Naive thymus-derived CD4-positive, alpha-beta T cell (primary cell): Measurements from ENCODE around the gene RAD51B. TPM values are rescaled to one million over a fixed set of nuclear protein-coding genes. Genes with fewer than 3 reads are reported as not detected.
A peak's percentile ranks its signal among the peaks of the same experiment; 100 is the strongest.

Experiments used
- ATAC-seq: fragments of 150-1000 bp; cut with Tn5 transposase; 2 replicates; pipeline ENCODE4 v1.10.0; 2021; ENCODE audit warnings: mild to moderate bottlenecking, moderate library complexity
- CTCF ChIA-PET: fragments of 350-600 bp; sonication (Branson Sonifier 250); formaldehyde crosslinking; loops from one replicate; lab custom pipeline; 2021; ENCODE audit warnings: antibody characterized with exemption; lab: Charles Lee
- POLR2A ChIA-PET: fragments of 350-600 bp; sonication (Branson Sonifier 250); formaldehyde crosslinking; loops from one replicate; lab custom pipeline; 2021; ENCODE audit warnings: antibody characterized with exemption, inconsistent platforms; lab: Charles Lee
- DNase-seq, 9 donors: peaks; one replicate each; pipeline versions ENCODE4 v3.0.0 to v3.0.0-alpha.2; 2020 to 2022; ENCODE audit warnings: mixed read lengths in 1 of 9
- H3K27ac ChIP-seq: one replicate; pipeline ENCODE4 v1.7.0; 2013; ENCODE audit warnings: mild to moderate bottlenecking, low read depth, low read length, moderate library complexity
- H3K27me3 ChIP-seq, 2 donors: one replicate each; pipeline ENCODE4 v1.7.0; 2013; ENCODE audit warnings: low read length in 2 of 2, mild to moderate bottlenecking in 2 of 2, moderate library complexity in 2 of 2; ENCODE audit not compliant: control insufficient read depth in 2 of 2, insufficient read depth in 2 of 2
- H3K36me3 ChIP-seq, 3 experiments: 1 replicate in 2 of 3; 2 replicates in 1 of 3; pipeline ENCODE4 v1.7.0; 2013; ENCODE audit warnings: low read length in 3 of 3, mild to moderate bottlenecking in 3 of 3, moderate library complexity in 1 of 3; ENCODE audit not compliant: insufficient read depth in 3 of 3, control insufficient read depth in 2 of 3
- H3K4me1 ChIP-seq, 2 donors: one replicate each; pipeline ENCODE4 v1.7.0; 2013; ENCODE audit warnings: low read length in 2 of 2, mild to moderate bottlenecking in 2 of 2, moderate library complexity in 1 of 2; ENCODE audit not compliant: control insufficient read depth in 2 of 2, insufficient read depth in 2 of 2
- H3K4me3 ChIP-seq: 2 replicates; pipeline ENCODE4 v1.7.0; 2013; ENCODE audit warnings: mild to moderate bottlenecking, low read length
- H3K9me3 ChIP-seq, 3 experiments: 1 replicate in 2 of 3; 2 replicates in 1 of 3; pipeline ENCODE4 v1.7.0; 2013; ENCODE audit warnings: low read length in 3 of 3; ENCODE audit not compliant: control insufficient read depth in 2 of 3
- H3K27ac Mint-ChIP-seq, 9 donors: one replicate each; pipeline ENCODE4 v1.8.0; 2020 to 2022; ENCODE audit warnings: mixed read lengths in 9 of 9, mild to moderate bottlenecking in 8 of 9, moderate library complexity in 5 of 9, inconsistent platforms in 2 of 9
- H3K27me3 Mint-ChIP-seq, 5 donors: one replicate each; pipeline ENCODE4 v1.8.0; 2021 to 2022; ENCODE audit warnings: mixed read lengths in 5 of 5, mild to moderate bottlenecking in 1 of 5
- H3K36me3 Mint-ChIP-seq, 5 donors: one replicate each; pipeline ENCODE4 v1.8.0; 2020 to 2022; ENCODE audit warnings: mixed read lengths in 5 of 5, mild to moderate bottlenecking in 3 of 5, inconsistent platforms in 1 of 5
- H3K4me1 Mint-ChIP-seq, 7 donors: one replicate each; pipeline ENCODE4 v1.8.0; 2020 to 2022; ENCODE audit warnings: mixed read lengths in 7 of 7, mild to moderate bottlenecking in 3 of 7, inconsistent platforms in 1 of 7
- H3K4me3 Mint-ChIP-seq, 10 donors: one replicate each; pipeline ENCODE4 v1.8.0; 2020 to 2022; ENCODE audit warnings: mild to moderate bottlenecking in 10 of 10, mixed read lengths in 10 of 10, moderate library complexity in 6 of 10, inconsistent platforms in 2 of 10
- H3K9me3 Mint-ChIP-seq, 11 donors: one replicate each; pipeline ENCODE4 v1.8.0; 2020 to 2022; ENCODE audit warnings: mixed read lengths in 11 of 11, mild to moderate bottlenecking in 4 of 11, inconsistent platforms in 1 of 11, moderate library complexity in 1 of 11
- intact Hi-C, 2 donors: fragments of 100-400 bp; cut with micrococcal nuclease; formaldehyde crosslinking; loops; one replicate each; pipeline ENCODE4 v1.15.1; 2023
- polyA plus RNA-seq, 2 donors: library from polyadenylated mRNA; unstranded; fragments of 300-500 nt; fragmentation: Illumina TruSeq; gene quantifications; one replicate each; pipeline ENCODE4 v1.2.3, GENCODE V29; 2021
- total RNA-seq, 6 experiments: library from RNA in 5 of 6; stranded (reverse) in 5 of 6; gene quantifications; 1 replicate in 5 of 6; 2 replicates in 1 of 6; pipeline ENCODE4 v1.2.3 and lab custom pipeline; 2021 to 2026

RAD51B gene
- total and polyA plus RNA-seq, 7 experiments from 2014 or later: 15.0 to 42.2 (median 28.8) TPM

DNA sequence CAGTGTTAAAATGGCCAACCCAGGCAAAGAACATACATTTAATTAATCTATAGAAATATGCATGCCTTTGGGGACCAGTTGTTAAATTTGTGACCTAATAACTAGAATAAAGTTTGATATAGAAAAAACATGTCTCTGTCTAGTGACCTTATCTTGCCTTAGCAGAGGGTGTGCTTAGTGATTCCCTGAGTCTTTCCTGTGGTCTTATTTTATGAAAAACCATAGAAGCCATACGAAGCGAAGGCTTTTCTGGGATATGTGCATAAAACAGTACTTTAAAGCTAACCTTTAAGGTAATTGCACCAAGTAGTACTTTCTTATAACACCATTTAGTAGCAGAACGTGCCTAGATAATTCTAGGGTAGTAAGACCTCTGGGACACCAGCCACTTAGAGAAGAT is 593.9 kb downstream of the RAD51B start:
- ChIA-PET CTCF (no interaction called here), POLR2A (interaction anchor here (1.1 kb wide), 1 partner anchor 93 kb away, joined by 3 read pairs; no protein-coding TSS in a partner anchor)
- Histone ChIP-seq H3K4me3 (no peak overlapping the region), H3K9me3 (no peaks in the 10 kb centered on the region), H3K4me1 (no peaks in the 10 kb centered on the region), H3K27ac (no peak overlapping the region), H3K36me3 (no peaks in the 10 kb centered on the region), H3K27me3 (no peaks in the 10 kb centered on the region)
- Mint-ChIP-seq H3K4me3 (no peak overlapping the region), H3K4me1 (peaks cover 8 to 24% (median 15%) of the 10 kb centered on the region in 7 donors), H3K36me3 (peaks cover 0 to 18% (median 2%) of the 10 kb centered on the region in 5 donors), H3K27ac (no peak overlapping the region), H3K27me3 (no peaks in the 10 kb centered on the region), H3K9me3 (no peaks in the 10 kb centered on the region)
- no peak for ATAC-seq
- intact Hi-C loops: no loop called here
- no peak for DNase-seq

DNA sequence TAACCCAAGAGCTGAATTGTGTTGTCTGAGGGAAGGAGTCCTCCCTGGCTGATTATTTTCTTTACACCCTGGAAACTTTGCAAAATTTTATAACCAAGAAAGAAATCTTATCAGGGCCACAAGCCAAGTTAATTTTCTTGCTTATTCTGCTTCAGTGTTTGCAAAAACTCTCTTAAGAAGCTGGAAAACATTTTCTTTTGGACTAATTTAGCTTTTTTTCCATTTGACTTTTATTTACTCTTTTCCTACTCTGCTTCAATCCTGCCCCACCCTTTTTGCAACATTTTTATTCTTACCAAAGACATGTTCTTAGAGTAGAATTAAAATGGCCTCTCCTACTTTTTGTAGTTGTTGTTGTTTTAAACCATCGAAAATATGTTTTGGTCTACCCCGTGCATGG is 594.5 kb downstream of the RAD51B start:
- H3K9me3 ChIP-seq: no peaks in the 10 kb centered on the region
- H3K36me3 ChIP-seq: no peaks in the 10 kb centered on the region
- Mint-ChIP-seq H3K27me3 (no peaks in the 10 kb centered on the region), H3K4me3 (no peak overlapping the region), H3K27ac (no peak overlapping the region), H3K4me1 (peaks cover 6 to 25% (median 16%) of the 10 kb centered on the region in 7 donors), H3K9me3 (no peaks in the 10 kb centered on the region), H3K36me3 (peaks cover 0 to 18% (median 2%) of the 10 kb centered on the region in 5 donors)
- intact Hi-C loops: no loop called here
- H3K27ac ChIP-seq: no peak overlapping the region
- H3K4me1 ChIP-seq: peaks cover 0 to under 1% of the 10 kb centered on the region in 2 donors
- DNase-seq: no peak
- CTCF ChIA-PET: no interaction called here
- H3K4me3 ChIP-seq: no peak overlapping the region
- H3K27me3 ChIP-seq: no peaks in the 10 kb centered on the region
- POLR2A ChIA-PET: interaction anchor here (1.1 kb wide), 1 partner anchor 92 kb away, joined by 3 read pairs; no protein-coding TSS in a partner anchor
- no peak for ATAC-seq

DNA sequence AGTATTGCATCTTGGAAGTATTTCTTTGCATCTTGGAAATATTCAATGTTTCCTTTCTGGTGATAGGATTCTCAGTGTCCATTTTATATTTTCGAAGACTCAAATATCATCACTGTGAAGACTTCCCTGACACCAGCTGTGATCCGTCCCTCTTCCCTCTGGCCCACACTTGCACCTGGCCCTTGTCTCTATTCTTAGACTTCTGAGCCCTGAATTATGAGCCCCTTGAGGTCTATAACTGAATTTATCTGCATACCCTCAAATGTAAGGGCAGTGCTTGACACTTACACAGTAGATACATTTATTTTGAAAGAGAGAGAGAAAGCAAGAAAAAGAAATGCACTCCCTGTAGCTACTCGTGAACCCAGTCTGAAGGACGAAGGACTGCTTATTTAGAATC is 596.6 kb downstream of the RAD51B start:
- Histone ChIP-seq H3K4me3 (no peak overlapping the region), H3K4me1 (peaks cover 0 to 9% of the 10 kb centered on the region in 2 donors), H3K9me3 (no peaks in the 10 kb centered on the region), H3K27me3 (no peaks in the 10 kb centered on the region), H3K36me3 (no peaks in the 10 kb centered on the region), H3K27ac (no peak overlapping the region)
- ChIA-PET POLR2A (interaction anchor here (0.6 kb wide), 1 partner anchor 7 kb away, joined by 3 read pairs; no protein-coding TSS in a partner anchor), CTCF (interaction anchor here (0.8 to 0.9 kb wide), 2 partner anchors 137 to 164 kb away, joined by 4 read pairs; no protein-coding TSS in a partner anchor)
- Mint-ChIP-seq H3K4me3 (no peak overlapping the region), H3K9me3 (no peaks in the 10 kb centered on the region), H3K27me3 (no peaks in the 10 kb centered on the region), H3K4me1 (peaks cover 6 to 32% (median 19%) of the 10 kb centered on the region in 7 donors), H3K36me3 (peaks cover 0 to 18% (median 7%) of the 10 kb centered on the region in 5 donors), H3K27ac (peak overlapping the region in 1 of 9 donors; percentile 35)
- intact Hi-C loops: no loop called here
- no peak for DNase-seq
- ATAC-seq: no peak

DNA sequence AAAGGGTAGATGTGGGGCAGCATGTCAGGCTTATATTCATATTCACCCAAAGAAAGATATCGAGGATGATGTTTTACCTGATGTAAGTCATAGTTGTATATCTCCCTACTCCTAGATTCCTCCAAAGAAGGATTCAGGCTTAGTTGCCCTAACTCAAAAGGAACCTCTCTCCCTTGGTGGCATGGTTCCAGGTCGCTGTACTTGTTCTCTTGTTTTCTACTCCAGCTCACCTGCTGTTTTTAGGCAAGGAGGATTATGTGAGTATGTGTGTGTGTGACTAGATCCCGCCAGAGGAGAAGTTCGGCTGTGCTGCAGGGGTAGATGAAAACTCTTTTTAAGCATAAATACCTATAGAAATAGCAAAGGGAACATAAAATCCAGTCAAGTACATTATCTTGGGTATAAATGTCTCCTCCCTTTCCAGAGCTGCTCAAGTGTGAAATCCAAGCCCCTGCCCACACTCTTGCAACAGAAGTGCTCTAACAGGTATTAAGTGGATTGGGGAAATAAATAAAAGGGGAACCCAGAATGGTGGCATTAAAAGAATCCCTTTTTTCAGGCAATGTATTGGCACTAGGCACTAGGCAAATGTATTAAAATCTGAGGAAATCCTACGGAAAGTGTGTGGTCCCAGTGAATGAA is 597.6 kb downstream of the RAD51B start:
- POLR2A ChIA-PET: interaction anchor here (0.6 to 0.9 kb wide), 2 partner anchors 8 to 43 kb away, joined by 3 read pairs; no protein-coding TSS in a partner anchor
- H3K4me3 Mint-ChIP-seq: no peak overlapping the region
- intact Hi-C loops: no loop called here
- Histone ChIP-seq H3K36me3 (no peaks in the 10 kb centered on the region), H3K27ac (no peak overlapping the region), H3K4me3 (no peak overlapping the region), H3K4me1 (peaks cover 0 to 9% of the 10 kb centered on the region in 2 donors), H3K9me3 (no peaks in the 10 kb centered on the region), H3K27me3 (no peaks in the 10 kb centered on the region)
- ATAC-seq: no peak
- peaks cover 6 to 32% (median 19%) of the 10 kb centered on the region in 7 donors for H3K4me1 Mint-ChIP-seq
- CTCF ChIA-PET: interaction anchor here (0.6 to 0.9 kb wide), 3 partner anchors 136 to 1349 kb away, joined by 3 to 4 read pairs (median 4); no protein-coding TSS in a partner anchor
- peaks cover 0 to 18% (median 7%) of the 10 kb centered on the region in 5 donors for H3K36me3 Mint-ChIP-seq
- no peak for DNase-seq
- no peaks in the 10 kb centered on the region for H3K9me3 Mint-ChIP-seq
- H3K27me3 Mint-ChIP-seq: no peaks in the 10 kb centered on the region
- no peak overlapping the region for H3K27ac Mint-ChIP-seq

GRCh38 chr14:68418174-68419118 is 598.9 kb downstream of the RAD51B start:
- H3K27ac ChIP-seq: no peak overlapping the region
- H3K27ac Mint-ChIP-seq: no peak overlapping the region
- POLR2A ChIA-PET: no interaction called here

DNA sequence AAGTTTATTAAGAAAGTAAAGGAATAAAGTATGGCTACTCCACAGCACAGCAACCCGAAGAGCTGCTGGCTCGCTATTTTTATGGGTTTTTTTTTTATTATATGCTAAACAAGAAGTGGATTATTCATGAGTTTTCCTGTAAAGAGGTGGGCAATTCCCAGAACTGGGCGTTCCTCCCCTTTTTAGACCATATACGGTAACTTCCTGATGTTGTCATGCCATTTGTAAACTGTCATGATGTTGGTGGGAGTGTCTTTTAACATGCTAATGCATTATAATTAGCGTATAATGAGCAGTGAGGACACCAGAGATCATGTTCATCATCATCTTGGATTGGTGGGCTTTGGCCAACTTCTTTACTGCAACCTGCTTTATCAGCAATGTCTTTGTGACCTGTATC is 600.8 kb downstream of the RAD51B start:
- peaks cover 0 to 17% (median 5%) of the 10 kb centered on the region in 5 donors for H3K36me3 Mint-ChIP-seq
- CTCF ChIA-PET: interaction anchor here (0.7 kb wide), 1 partner anchor 370 kb away, joined by 3 read pairs; no protein-coding TSS in a partner anchor
- intact Hi-C loops: no loop called here
- no peak for ATAC-seq
- H3K4me1 Mint-ChIP-seq: peaks cover 14 to 43% (median 26%) of the 10 kb centered on the region in 7 donors
- Histone ChIP-seq H3K36me3 (no peaks in the 10 kb centered on the region), H3K9me3 (no peaks in the 10 kb centered on the region), H3K27me3 (no peaks in the 10 kb centered on the region), H3K4me1 (peaks cover 0 to 9% of the 10 kb centered on the region in 2 donors), H3K27ac (no peak overlapping the region), H3K4me3 (no peak overlapping the region)
- no peaks in the 10 kb centered on the region for H3K9me3 Mint-ChIP-seq
- DNase-seq: no peak
- H3K27ac Mint-ChIP-seq: peak overlapping the region in 1 of 9 donors; percentile 6
- H3K4me3 Mint-ChIP-seq: no peak overlapping the region
- no peaks in the 10 kb centered on the region for H3K27me3 Mint-ChIP-seq
- POLR2A ChIA-PET: interaction anchor here (0.6 kb wide), 1 partner anchor 22 kb away, joined by 3 read pairs; no protein-coding TSS in a partner anchor

More at GRCh38 chr14:68418174-68419118, 598.9 kb downstream of the RAD51B start:
- intact Hi-C loops: no loop called here
- Mint-ChIP-seq H3K9me3 (no peaks in the 10 kb centered on the region), H3K4me3 (no peak overlapping the region), H3K36me3 (peaks cover 0 to 18% (median 5%) of the 10 kb centered on the region in 5 donors), H3K4me1 (peaks cover 9 to 32% (median 19%) of the 10 kb centered on the region in 7 donors), H3K27me3 (no peaks in the 10 kb centered on the region)
- no peaks in the 10 kb centered on the region for H3K9me3 ChIP-seq
- H3K36me3 ChIP-seq: no peaks in the 10 kb centered on the region
- DNase-seq (no peak), ATAC-seq (no peak)
- CTCF ChIA-PET: no interaction called here
- peaks cover 0 to 9% of the 10 kb centered on the region in 2 donors for H3K4me1 ChIP-seq
- H3K27me3 ChIP-seq: no peaks in the 10 kb centered on the region
- no peak overlapping the region for H3K4me3 ChIP-seq
